GM10847 (cell line): ENCODE results near the gene A1BG.

Experiments
- POLR2A ChIP-seq: IDR thresholded peaks from 2 replicates; pipeline ENCODE4 v1.6.1; 2011; ENCODE audit not compliant: insufficient read length; ENCODE audit errors: extremely low read depth

A1BG gene

GRCh38 chr19:58372311-58373133 lies 19.2 kb upstream of the A1BG start:
- no peak for TF ChIP-seq POLR2A

GRCh38 chr19:58368561-58369360 lies 15.5 kb upstream of the A1BG start:
- TF ChIP-seq POLR2A, result no peak

GRCh38 chr19:58367698-58368454 lies 14.6 kb upstream of the A1BG start:
- TF ChIP-seq POLR2A, result no peak

GRCh38 chr19:58366585-58367430 lies 13.5 kb upstream of the A1BG start:
- no peak for TF ChIP-seq POLR2A

- no peak for TF ChIP-seq POLR2A
Observed at GRCh38 chr19:58364146-58364545, 10.9 kb upstream of the A1BG start.

- TF ChIP-seq POLR2A, result peak; percentile 42
Observed at GRCh38 chr19:58362272-58362994, 9.1 kb upstream of the A1BG start, which contains the start of gene ZNF497. ZNF497 (minus strand) TSS chr19:58362751; CDS start chr19:58357635, 5,116 bp downstream.

GRCh38 chr19:58361900-58362271 lies 8.6 kb upstream of the A1BG start:
- TF ChIP-seq POLR2A, result peak; percentile 16

GRCh38 chr19:58357481-58358145 lies 4.3 kb upstream of the A1BG start:
- TF ChIP-seq POLR2A, result no peak

- no peak for TF ChIP-seq POLR2A
Observed at GRCh38 chr19:58356766-58357480, 3.6 kb upstream of the A1BG start.

- no peak for TF ChIP-seq POLR2A
Observed at GRCh38 chr19:58355908-58356765, 2.8 kb upstream of the A1BG start.

- no peak for TF ChIP-seq POLR2A
Observed at GRCh38 chr19:58355215-58355796, 2.0 kb upstream of the A1BG start.
